ENCODE data around the gene B4GALT5. TPM values are rescaled to one million over a fixed set of nuclear protein-coding genes. Genes with fewer than 3 reads are reported as not detected.

Gene B4GALT5
- total and polyA plus RNA-seq, 7 experiments from 2014 or later = 0.14 to 23.1 (median 3.6) TPM

GRCh38 chr20:49687595-49688567 lies 25.8 kb downstream of the B4GALT5 start:
- Mint-ChIP-seq H3K36me3 (peaks cover 0 to 6% (median under 1%) of the 10 kb centered on the region in 5 donors), H3K4me3 (no peak overlapping the region), H3K4me1 (peaks cover 0 to 33% (median 14%) of the 10 kb centered on the region in 7 donors), H3K27ac (peak overlapping the region in 1 of 9 donors; percentile 70), H3K9me3 (no peaks in the 10 kb centered on the region), H3K27me3 (no peaks in the 10 kb centered on the region)
- ChIA-PET CTCF (interaction anchor here (0.6 kb wide), 1 partner anchor 395 kb away, joined by 3 read pairs; no protein-coding TSS in a partner anchor), POLR2A (no interaction called here)
- Histone ChIP-seq H3K36me3 (ENCODE audit: control insufficient read depth in 2 of 3, insufficient read depth in 3 of 3, low read length in 3 of 3) (no peaks in the 10 kb centered on the region), H3K9me3 (ENCODE audit: control insufficient read depth in 2 of 3, low read length in 3 of 3) (no peaks in the 10 kb centered on the region), H3K27ac (ENCODE audit: low read depth, low read length) (no peak overlapping the region), H3K4me1 (ENCODE audit: control insufficient read depth in 2 of 2, insufficient read depth in 2 of 2, low read length in 2 of 2) (no peaks in the 10 kb centered on the region), H3K4me3 (ENCODE audit: low read length) (no peak overlapping the region), H3K27me3 (ENCODE audit: control insufficient read depth in 2 of 2, insufficient read depth in 2 of 2, low read length in 2 of 2) (no peaks in the 10 kb centered on the region)
- ATAC-seq (no peak), DNase-seq (no peak)
- intact Hi-C loops (cut with micrococcal nuclease) = no loop called here

GRCh38 chr20:49685809-49686208 lies 27.9 kb downstream of the B4GALT5 start:
- intact Hi-C loops (cut with micrococcal nuclease) = no loop called here
- H3K27ac ChIP-seq (ENCODE audit: low read depth, low read length) = no peak overlapping the region
- H3K9me3 Mint-ChIP-seq = no peaks in the 10 kb centered on the region
- no peaks in the 10 kb centered on the region for H3K36me3 ChIP-seq (ENCODE audit: control insufficient read depth in 2 of 3, insufficient read depth in 3 of 3, low read length in 3 of 3)
- ChIA-PET POLR2A (no interaction called here), CTCF (interaction anchor here (0.7 kb wide), 2 partner anchors 10 to 1491 kb away, joined by 4 to 6 read pairs; no protein-coding TSS in a partner anchor)
- peaks cover 0 to 12% (median 1%) of the 10 kb centered on the region in 5 donors for H3K36me3 Mint-ChIP-seq
- H3K27me3 Mint-ChIP-seq = no peaks in the 10 kb centered on the region
- peaks cover 0 to 35% (median 17%) of the 10 kb centered on the region in 7 donors for H3K4me1 Mint-ChIP-seq
- H3K27me3 ChIP-seq (ENCODE audit: control insufficient read depth in 2 of 2, insufficient read depth in 2 of 2, low read length in 2 of 2) = no peaks in the 10 kb centered on the region
- no peaks in the 10 kb centered on the region for H3K9me3 ChIP-seq (ENCODE audit: control insufficient read depth in 2 of 3, low read length in 3 of 3)
- no peak for DNase-seq
- ATAC-seq = no peak
- no peak overlapping the region for H3K27ac Mint-ChIP-seq
- no peaks in the 10 kb centered on the region for H3K4me1 ChIP-seq (ENCODE audit: control insufficient read depth in 2 of 2, insufficient read depth in 2 of 2, low read length in 2 of 2)
- H3K4me3 ChIP-seq (ENCODE audit: low read length) = no peak overlapping the region
- H3K4me3 Mint-ChIP-seq = no peak overlapping the region

GRCh38 chr20:49685161-49685601 lies 28.5 kb downstream of the B4GALT5 start:
- DNase-seq = no peak
- Mint-ChIP-seq H3K27ac (no peak overlapping the region), H3K9me3 (no peaks in the 10 kb centered on the region), H3K4me1 (peaks cover 0 to 38% (median 17%) of the 10 kb centered on the region in 7 donors), H3K36me3 (peaks cover 0 to 12% (median 1%) of the 10 kb centered on the region in 5 donors), H3K27me3 (no peaks in the 10 kb centered on the region), H3K4me3 (no peak overlapping the region)
- POLR2A ChIA-PET = no interaction called here
- H3K4me1 ChIP-seq (ENCODE audit: control insufficient read depth in 2 of 2, insufficient read depth in 2 of 2, low read length in 2 of 2) = peaks cover 0 to 3% of the 10 kb centered on the region in 2 donors
- CTCF ChIA-PET = interaction anchor here (0.7 kb wide), 1 partner anchor 1490 kb away, joined by 6 read pairs; no protein-coding TSS in a partner anchor
- H3K27ac ChIP-seq (ENCODE audit: low read depth, low read length) = no peak overlapping the region
- H3K4me3 ChIP-seq (ENCODE audit: low read length) = no peak overlapping the region
- H3K9me3 ChIP-seq (ENCODE audit: control insufficient read depth in 2 of 3, low read length in 3 of 3) = no peaks in the 10 kb centered on the region
- H3K36me3 ChIP-seq (ENCODE audit: control insufficient read depth in 2 of 3, insufficient read depth in 3 of 3, low read length in 3 of 3) = no peaks in the 10 kb centered on the region
- H3K27me3 ChIP-seq (ENCODE audit: control insufficient read depth in 2 of 2, insufficient read depth in 2 of 2, low read length in 2 of 2) = no peaks in the 10 kb centered on the region
- intact Hi-C loops (cut with micrococcal nuclease) = no loop called here
- ATAC-seq = no peak

GRCh38 chr20:49684335-49684997 lies 29.2 kb downstream of the B4GALT5 start:
- Mint-ChIP-seq H3K27ac (peak overlapping the region in 1 of 9 donors; percentile 16), H3K27me3 (no peaks in the 10 kb centered on the region), H3K9me3 (no peaks in the 10 kb centered on the region), H3K4me3 (no peak overlapping the region), H3K36me3 (peaks cover 0 to 12% (median 1%) of the 10 kb centered on the region in 5 donors), H3K4me1 (peaks cover 5 to 41% (median 18%) of the 10 kb centered on the region in 7 donors)
- DNase-seq (no peak), ATAC-seq (no peak)
- Histone ChIP-seq H3K27me3 (ENCODE audit: control insufficient read depth in 2 of 2, insufficient read depth in 2 of 2, low read length in 2 of 2) (no peaks in the 10 kb centered on the region), H3K4me1 (ENCODE audit: control insufficient read depth in 2 of 2, insufficient read depth in 2 of 2, low read length in 2 of 2) (peaks cover 0 to 5% of the 10 kb centered on the region in 2 donors), H3K27ac (ENCODE audit: low read depth, low read length) (no peak overlapping the region), H3K4me3 (ENCODE audit: low read length) (no peak overlapping the region), H3K36me3 (ENCODE audit: control insufficient read depth in 2 of 3, insufficient read depth in 3 of 3, low read length in 3 of 3) (no peaks in the 10 kb centered on the region), H3K9me3 (ENCODE audit: control insufficient read depth in 2 of 3, low read length in 3 of 3) (no peaks in the 10 kb centered on the region)
- ChIA-PET CTCF (no interaction called here), POLR2A (no interaction called here)
- intact Hi-C loops (cut with micrococcal nuclease) = no loop called here

GRCh38 chr20:49682798-49683197 lies 30.9 kb downstream of the B4GALT5 start:
- POLR2A ChIA-PET = no interaction called here
- Mint-ChIP-seq H3K9me3 (no peaks in the 10 kb centered on the region), H3K27me3 (no peaks in the 10 kb centered on the region), H3K36me3 (peaks cover 0 to 12% (median 1%) of the 10 kb centered on the region in 5 donors), H3K4me3 (no peak overlapping the region), H3K4me1 (peaks cover 5 to 52% (median 19%) of the 10 kb centered on the region in 7 donors), H3K27ac (no peak overlapping the region)
- Histone ChIP-seq H3K27ac (ENCODE audit: low read depth, low read length) (no peak overlapping the region), H3K9me3 (ENCODE audit: control insufficient read depth in 2 of 3, low read length in 3 of 3) (no peaks in the 10 kb centered on the region), H3K27me3 (ENCODE audit: control insufficient read depth in 2 of 2, insufficient read depth in 2 of 2, low read length in 2 of 2) (no peaks in the 10 kb centered on the region), H3K36me3 (ENCODE audit: control insufficient read depth in 2 of 3, insufficient read depth in 3 of 3, low read length in 3 of 3) (no peaks in the 10 kb centered on the region), H3K4me1 (ENCODE audit: control insufficient read depth in 2 of 2, insufficient read depth in 2 of 2, low read length in 2 of 2) (peaks cover 0 to 18% of the 10 kb centered on the region in 2 donors), H3K4me3 (ENCODE audit: low read length) (no peak overlapping the region)
- ATAC-seq = no peak
- DNase-seq = no peak
- CTCF ChIA-PET = interaction anchor here (0.6 to 0.7 kb wide), 2 partner anchors 465 to 606 kb away, joined by 3 to 6 read pairs; no protein-coding TSS in a partner anchor
- intact Hi-C loops (cut with micrococcal nuclease) = no loop called here

GRCh38 chr20:49682278-49682677 lies 31.4 kb downstream of the B4GALT5 start:
- H3K4me3 Mint-ChIP-seq = no peak overlapping the region

More at GRCh38 chr20:49682278-49682677, 31.4 kb downstream of the B4GALT5 start:
- Mint-ChIP-seq H3K4me1 (peaks cover 8 to 56% (median 23%) of the 10 kb centered on the region in 7 donors), H3K9me3 (no peaks in the 10 kb centered on the region), H3K36me3 (peaks cover 0 to 12% (median 1%) of the 10 kb centered on the region in 5 donors), H3K27me3 (no peaks in the 10 kb centered on the region), H3K27ac (no peak overlapping the region)
- ChIA-PET POLR2A (no interaction called here), CTCF (interaction anchor here (0.6 kb wide), 1 partner anchor 465 kb away, joined by 3 read pairs; no protein-coding TSS in a partner anchor)
- H3K27ac ChIP-seq (ENCODE audit: low read depth, low read length) = no peak overlapping the region
- H3K36me3 ChIP-seq (ENCODE audit: control insufficient read depth in 2 of 3, insufficient read depth in 3 of 3, low read length in 3 of 3) = no peaks in the 10 kb centered on the region
- intact Hi-C loops (cut with micrococcal nuclease) = no loop called here
- peaks cover 0 to 23% of the 10 kb centered on the region in 2 donors for H3K4me1 ChIP-seq (ENCODE audit: control insufficient read depth in 2 of 2, insufficient read depth in 2 of 2, low read length in 2 of 2)
- H3K4me3 ChIP-seq (ENCODE audit: low read length) = no peak overlapping the region
- no peaks in the 10 kb centered on the region for H3K9me3 ChIP-seq (ENCODE audit: control insufficient read depth in 2 of 3, low read length in 3 of 3)
- H3K27me3 ChIP-seq (ENCODE audit: control insufficient read depth in 2 of 2, insufficient read depth in 2 of 2, low read length in 2 of 2) = no peaks in the 10 kb centered on the region
- DNase-seq (no peak), ATAC-seq (no peak)
